GM19238 (cell line): ENCODE data around the gene CAMKV.
"Not testable (repeated sequence)": the region's sequence is repeated elsewhere in the genome, so short reads cannot be mapped to it uniquely, and the experiment has no call there.

Experiments used
- DNase-seq: peaks from one replicate; pipeline ENCODE4 v3.0.0; 2011; ENCODE audit warnings: low spot score; ENCODE audit not compliant: insufficient read length

The CAMKV gene, protein sequence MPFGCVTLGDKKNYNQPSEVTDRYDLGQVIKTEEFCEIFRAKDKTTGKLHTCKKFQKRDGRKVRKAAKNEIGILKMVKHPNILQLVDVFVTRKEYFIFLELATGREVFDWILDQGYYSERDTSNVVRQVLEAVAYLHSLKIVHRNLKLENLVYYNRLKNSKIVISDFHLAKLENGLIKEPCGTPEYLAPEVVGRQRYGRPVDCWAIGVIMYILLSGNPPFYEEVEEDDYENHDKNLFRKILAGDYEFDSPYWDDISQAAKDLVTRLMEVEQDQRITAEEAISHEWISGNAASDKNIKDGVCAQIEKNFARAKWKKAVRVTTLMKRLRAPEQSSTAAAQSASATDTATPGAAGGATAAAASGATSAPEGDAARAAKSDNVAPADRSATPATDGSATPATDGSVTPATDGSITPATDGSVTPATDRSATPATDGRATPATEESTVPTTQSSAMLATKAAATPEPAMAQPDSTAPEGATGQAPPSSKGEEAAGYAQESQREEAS

GRCh38 chr3:49869525-49870126, at the start of gene CAMKV:
Gene CAMKV, minus strand, starts transcription at chr3:49869906. Its CDS starts 7,518 bp downstream, at chr3:49862388.
- DNase-seq: no peak

GRCh38 chr3:49917806-49918590, 48.3 kb upstream of the CAMKV start:
- not testable (repeated sequence) for DNase-seq

GRCh38 chr3:49916686-49917085, 47.0 kb upstream of the CAMKV start:
- DNase-seq: no peak

DNA sequence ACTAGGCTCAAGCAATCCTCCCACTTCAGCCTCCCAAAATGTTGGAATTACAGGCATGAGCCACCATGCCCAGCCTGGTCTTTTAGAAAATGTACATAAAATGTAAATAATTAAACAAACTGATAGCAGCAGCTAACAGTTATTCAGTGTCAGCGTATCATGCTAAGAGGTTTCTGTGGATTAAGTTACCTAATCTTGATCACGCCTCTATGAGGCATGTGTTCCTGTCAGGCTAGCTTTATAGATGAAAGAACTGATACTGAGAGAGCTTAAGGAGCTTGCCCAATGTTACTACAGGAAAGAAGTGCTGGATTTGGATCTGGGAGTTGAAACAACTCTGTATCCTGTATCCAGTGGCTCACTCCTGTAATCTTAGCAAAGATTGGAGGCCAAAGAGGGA, 45.2 kb upstream of the CAMKV start:
- no peak for DNase-seq

DNA sequence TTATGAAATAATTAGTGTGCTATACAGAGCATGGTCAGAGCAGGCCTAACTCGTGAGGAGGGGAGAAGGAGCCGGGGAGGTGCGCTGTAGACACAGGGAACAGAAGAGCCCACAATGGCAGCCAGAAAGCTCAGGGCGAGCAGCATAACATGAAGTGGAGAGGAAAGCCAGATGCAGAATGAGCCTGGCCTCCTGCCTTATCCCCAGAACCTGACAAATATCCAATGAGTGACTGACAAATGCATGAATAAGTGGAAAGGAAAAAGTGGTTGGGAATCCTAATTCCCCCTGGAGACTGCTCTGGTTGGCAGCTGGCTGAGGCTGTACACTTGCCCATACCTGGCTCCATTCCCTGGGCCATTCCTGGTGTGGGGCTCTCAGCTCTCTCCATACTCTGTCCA, 43.2 kb upstream of the CAMKV start:
- no peak for DNase-seq

DNA sequence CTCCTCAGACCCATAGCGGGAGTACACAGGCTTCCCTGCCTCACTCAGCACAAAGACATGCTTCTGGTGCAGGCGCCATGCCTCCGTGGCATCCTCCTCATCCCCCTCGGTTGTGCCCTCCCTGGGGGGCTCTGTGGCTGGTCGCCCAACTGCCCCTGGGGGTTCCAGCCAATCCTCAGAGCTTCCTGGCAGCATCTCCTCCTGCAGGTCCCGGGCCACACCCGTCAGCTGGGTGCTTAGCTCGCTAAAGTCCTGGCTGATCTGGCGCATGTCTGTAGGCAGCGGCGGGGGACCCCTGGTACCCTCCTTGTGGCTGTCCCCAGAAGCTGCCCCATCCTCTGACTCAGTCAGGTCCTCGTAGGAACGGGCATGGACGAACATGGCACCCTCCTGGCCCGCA, 41.9 kb upstream of the CAMKV start:
- DNase-seq: no peak

DNA sequence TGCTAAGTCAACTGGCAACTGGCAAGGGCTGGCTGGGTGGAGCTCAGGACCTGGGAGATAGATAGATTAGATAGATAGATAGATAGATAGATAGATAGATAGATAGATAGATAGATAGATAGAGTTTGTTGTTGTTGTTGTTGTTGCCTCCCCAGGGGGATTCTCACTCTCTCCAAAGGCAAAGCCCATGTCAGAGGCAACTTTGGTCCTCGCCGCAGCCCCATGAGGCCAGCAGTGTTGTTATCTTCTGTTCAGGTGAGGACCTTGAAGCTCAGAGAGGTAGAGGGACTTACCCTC, 41.4 kb upstream of the CAMKV start:
- no peak for DNase-seq

- DNase-seq: no peak
Observed at GRCh38 chr3:49910409-49911123, 40.9 kb upstream of the CAMKV start.

DNA sequence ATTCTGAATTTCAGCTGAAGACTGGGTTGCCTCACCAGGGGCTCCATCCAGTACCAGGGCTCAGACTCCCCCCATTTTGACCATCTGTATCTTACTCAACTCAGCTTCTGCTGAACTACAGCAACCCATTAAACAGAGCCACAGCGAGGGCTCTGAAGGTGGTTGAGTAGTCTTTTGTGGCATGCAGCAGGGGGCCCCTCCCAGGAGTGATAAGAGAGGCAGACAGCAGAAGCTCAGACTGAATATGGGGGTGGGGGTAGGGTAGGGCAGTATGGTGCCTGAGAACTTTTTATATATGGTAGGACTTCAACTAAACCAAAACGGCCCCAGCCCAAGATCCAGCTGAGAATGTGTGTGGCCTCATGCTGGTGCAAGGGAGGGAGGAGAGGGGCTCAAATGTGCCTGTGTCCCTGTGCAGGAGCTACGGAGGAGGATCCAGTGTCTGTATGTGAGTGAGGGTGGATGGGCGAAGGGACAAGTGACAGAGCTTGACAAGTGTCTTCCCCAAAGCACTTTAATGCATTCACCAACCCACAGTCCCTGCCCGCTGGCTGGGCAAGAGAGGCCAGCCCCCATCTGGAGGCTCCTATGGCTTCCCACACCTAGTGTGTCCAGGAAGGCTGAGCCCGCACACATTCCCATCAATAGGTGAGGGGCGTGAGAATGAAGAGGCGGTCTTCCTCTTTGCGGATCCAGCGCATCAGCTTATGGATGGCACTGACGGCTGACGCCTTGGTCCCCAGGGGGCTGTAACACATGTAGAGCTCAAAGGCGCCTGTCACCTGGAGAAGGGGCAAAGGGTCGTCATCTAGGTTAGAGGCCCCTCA, 38.9 kb upstream of the CAMKV start:
- no peak for DNase-seq

DNA sequence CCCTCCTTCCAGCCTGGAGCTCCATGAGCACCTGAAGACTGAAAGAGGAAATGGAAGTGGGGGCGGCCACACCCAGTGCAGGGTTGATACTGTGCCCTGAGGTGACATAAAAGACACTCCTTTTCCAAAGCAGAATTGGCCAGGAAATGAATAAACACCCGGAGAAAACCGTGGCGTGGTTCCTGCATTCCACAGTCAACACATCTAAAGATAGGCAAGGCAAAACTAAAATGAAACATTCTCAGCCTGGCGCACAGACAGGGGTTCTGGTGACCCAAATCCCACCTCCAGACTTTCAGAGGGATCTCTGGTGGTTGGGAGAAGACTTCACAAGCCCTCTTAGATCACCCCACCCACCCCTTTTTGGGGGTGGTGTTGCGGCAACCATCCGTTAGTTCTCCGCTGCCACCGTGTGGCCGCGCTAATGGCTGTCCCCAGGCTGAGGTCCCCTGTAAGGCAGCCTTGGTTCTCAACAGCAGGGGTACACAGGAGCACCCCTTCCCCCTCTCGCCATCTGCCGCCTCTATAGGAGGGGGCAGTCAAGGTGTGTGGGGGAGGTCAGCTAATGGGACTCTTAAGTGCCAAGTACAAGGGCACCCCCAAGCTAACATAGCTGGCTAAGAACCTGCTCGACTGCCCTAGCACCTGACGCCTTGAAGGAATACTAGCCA, 36.5 kb upstream of the CAMKV start:
- peak; percentile 83 for DNase-seq

DNA sequence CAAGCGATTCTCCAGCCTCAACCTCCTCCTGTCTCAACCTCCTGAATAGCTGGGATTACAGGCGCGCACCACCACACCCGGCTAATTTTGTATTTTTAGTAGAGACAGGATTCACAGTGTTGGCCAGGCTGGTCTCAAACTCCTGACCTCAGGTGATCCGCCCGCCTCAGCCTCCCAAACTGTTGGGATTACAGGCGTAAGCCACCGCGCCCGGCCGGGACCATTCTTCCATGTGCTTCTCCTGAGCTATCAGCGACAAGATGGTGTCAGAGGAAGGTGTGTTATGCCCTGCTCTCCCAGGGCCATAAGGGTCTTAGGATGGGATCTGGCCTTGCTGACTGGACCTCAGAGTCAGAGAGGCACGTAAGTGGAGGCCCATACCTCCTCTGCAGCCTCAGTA, 34.7 kb upstream of the CAMKV start:
- not testable (repeated sequence) for DNase-seq

GRCh38 chr3:49903451-49904424, 34.0 kb upstream of the CAMKV start, which contains the start of gene MST1R:
Gene MST1R, minus strand, starts transcription at chr3:49903873. Its CDS starts 264 bp downstream, at chr3:49903609.
- peak; percentile 90 for DNase-seq

DNA sequence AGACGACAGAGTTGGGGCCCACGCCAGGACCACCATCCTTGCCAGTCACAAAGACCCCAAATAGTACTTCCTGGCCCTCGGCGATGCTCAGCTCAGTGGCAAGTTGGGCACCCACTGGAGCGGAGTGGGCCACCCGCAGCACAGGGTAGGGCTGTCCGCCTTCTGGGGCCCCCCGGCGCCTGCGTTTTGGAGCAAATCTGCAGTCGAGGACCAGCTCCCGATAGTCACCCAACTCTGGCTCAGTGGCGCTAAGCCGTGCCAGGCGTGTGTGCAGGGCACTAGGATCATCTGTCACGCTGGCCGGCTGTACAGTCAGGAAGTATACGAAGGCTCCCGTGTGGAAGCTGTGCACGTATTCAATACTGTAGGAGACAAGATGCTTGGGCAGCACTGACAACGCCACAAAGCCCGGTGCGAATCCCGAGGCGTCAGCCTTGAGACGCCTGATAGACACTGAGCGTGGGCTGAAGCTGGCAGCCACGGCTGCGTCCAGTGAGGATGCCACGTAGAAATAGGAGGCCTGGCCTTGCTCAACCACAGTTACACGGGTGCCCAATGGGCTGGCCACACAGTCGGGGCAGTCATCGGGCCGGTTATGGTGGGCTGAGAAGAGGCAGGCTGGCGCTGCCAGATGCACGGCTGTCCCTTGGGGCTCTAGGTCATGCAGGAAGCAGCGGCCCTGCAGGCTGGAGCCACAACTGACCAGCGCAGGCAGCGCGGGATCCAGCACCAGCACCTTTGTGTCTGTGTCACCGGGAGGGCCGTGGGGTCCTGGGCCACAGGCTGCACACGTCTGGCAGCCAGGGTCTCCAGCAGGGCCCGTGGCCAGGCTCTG, 33.0 kb upstream of the CAMKV start:
- no peak for DNase-seq

GRCh38 chr3:49901366-49902339, 31.9 kb upstream of the CAMKV start:
- DNase-seq: no peak

DNA sequence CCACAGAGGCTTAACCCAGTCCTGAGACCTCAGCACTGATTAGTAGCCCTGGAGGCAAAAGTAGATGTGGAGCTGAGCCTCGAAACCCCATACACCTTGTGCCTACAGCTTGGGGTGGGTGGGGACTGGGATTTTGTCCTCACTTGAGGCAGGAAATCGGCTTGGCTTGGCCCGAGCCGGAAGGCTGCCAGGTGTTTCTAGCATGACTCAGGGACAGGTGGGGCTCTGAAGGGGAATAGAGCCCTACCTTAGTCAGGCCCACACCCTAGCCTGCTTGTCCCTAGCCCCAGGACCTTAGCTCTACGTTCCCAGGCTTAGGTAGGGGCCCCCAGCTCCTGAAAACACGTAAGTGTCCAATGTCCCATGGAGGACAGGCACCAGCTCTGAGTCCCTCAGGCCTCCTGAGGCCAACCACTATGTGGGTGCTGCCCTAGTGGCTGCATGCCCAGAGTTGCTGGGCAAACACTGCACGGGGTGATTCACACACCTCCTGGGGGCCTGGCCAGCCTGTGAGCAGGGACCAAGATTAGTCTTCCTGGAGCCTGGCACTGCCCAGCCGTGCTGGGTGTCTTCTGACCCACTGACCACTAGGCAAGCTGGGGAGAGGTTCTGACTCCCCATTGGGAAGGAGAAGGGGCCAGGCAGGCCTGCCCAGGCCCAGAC, 30.9 kb upstream of the CAMKV start:
- DNase-seq: no peak

GRCh38 chr3:49899815-49900214, 30.1 kb upstream of the CAMKV start:
- no peak for DNase-seq
